ENCODE results near the gene CTTNBP2NL.
"Not testable (repeated sequence)": the region's sequence is repeated elsewhere in the genome, so short reads cannot be mapped to it uniquely, and the experiment has no call there.

GRCh38 chr1:112470324-112470723 lies 74.3 kb downstream of the CTTNBP2NL start:
- not testable (repeated sequence) for TF ChIP-seq CTCF, POLR2A (IDR thresholded peaks at IDR 0.05)

Data from gastroesophageal sphincter (tissue), 3 donors.